HG02571 (cell line): ENCODE results near the gene SETD3.

Experiments used
- ATAC-seq: cut with Tn5 transposase; IDR thresholded peaks from one replicate; pipeline ENCODE4 v1.9.1; 2021; ENCODE audit warnings: mild to moderate bottlenecking, moderate library complexity; ENCODE audit not compliant: unreplicated experiment

SETD3 gene

DNA sequence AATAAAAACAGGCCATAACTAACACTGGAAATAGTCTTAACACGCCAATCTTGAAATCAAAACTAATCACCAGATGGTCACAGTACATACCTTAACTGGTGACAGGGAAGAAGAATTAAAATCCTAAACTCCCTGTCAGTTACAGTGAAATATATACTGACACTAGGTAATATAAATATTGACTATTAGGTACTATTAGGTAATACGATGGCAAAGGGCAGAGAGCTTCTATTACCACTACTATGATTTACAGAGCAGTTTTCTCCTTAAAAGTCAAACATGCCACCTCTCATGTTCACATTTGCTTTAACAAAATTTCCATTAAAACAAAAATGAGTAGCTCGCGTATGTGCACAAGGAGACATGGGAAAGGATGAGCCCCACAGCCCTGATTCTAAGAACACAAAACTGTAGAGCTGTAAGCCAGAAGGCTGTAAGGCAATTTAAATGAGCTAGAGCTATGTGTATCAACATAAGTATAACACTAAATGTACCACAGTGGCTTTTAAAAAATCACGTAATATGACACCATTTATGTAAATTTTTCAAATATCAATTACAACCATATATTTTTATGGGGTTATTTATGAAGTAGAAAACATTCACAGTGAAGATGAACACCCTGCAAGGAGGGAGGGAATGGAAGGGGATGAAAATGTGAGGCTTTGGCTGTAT lies 19.1 kb downstream of the SETD3 start:
- ATAC-seq, result no peak

DNA sequence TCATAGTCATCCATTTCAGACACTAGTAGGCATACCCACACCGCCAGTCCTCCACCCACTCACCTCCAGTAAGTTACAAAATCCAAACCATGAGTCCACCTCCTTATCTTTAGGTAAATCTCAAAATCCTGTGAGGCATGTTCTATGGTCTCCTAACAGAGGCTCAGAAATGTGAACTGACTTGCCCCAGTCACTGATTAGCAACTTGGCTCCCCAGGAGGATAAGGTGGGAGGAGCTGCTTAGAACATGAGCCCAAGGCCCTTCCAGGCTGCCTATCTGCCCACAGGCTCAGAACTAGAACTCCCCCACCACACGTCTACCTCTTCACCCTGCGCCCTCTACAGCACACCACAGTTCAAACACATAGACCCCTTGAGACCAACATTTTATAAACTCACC lies 19.9 kb downstream of the SETD3 start:
- ATAC-seq, result no peak

DNA sequence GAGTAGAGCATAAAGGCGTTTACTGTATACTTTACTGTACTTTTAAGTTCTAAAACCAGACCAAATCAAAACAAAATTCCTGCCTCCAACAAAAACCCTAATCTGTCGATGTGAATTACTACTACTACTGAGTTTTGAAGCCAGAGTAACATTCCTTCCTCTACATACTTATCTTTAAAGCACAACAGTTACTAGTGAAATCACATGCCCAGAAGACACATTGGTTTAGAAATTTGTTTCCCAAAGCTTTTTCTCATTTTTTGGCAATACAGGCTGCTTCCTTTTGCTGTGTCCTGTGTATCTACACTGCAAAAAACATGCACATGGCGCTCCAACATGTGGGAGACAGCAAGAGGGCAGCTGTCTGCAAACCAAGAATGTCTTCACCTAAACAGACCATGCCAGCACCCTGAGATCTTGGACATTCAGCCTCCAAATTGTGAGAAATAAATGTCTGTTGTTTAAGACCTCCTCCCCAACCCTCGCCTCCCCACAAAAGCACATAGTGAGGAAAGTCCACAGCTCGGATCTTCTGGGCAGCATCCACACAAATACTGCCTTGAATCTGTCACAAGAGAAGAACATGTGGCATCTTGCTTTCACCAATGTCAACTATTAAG lies 21.1 kb downstream of the SETD3 start:
- no peak for ATAC-seq

DNA sequence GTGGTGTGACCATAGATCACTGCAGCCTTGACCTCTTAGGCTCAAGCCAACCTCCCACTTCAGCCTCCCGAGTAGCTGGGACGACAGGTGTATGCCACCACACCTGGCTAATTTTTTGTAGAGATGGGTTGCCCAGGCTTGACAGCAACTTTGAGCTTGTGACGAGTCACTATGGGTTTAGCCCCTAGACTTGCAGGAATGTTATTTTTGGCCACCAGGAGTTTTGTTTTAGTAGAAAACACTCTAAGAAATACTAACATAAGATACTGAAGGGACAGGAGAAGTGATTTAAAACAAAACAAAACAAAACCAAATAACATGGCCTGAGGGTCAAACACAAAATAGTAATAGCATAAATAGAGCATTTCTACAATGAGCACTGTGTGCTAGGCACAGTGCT lies 26.4 kb downstream of the SETD3 start:
- no peak for ATAC-seq

DNA sequence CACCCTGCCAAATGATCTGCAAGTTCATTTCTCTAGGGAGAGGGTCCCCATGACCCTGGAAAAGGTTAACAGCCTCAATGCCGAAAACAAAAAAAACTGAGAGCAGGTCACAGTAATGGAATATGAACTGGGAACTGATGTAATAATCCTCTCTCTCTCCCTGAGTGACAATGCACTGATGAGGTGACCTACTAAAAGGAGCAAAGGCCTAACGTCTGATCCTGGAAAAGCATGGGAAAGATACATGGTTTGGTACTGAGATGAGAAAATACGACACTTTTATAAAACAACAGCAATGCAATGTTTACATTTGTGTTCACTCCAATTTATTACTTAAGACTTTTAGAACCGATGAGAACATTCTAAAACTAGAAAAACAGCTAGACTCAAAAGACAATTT lies 27.7 kb downstream of the SETD3 start:
- no peak for ATAC-seq

DNA sequence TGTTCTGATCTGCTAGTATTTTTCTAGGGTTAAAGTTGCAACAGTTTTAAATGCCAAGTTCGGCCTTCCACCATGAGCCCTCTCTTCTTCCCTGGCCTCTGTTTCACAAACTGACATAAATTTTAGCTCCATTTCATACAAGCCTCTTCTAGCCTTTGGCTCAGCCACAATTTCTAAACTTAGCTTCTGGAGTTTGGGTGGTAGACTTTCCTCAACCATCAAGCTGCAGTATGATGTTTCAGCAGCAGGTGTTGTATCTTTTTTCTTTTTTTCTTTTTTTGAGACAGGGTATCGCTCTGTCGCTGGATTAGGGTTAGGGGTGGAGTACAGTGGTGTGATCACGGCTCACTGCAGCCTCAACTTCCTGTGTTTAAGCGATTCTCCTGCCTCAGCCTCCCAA lies 29.4 kb downstream of the SETD3 start:
- ATAC-seq, result no peak

DNA sequence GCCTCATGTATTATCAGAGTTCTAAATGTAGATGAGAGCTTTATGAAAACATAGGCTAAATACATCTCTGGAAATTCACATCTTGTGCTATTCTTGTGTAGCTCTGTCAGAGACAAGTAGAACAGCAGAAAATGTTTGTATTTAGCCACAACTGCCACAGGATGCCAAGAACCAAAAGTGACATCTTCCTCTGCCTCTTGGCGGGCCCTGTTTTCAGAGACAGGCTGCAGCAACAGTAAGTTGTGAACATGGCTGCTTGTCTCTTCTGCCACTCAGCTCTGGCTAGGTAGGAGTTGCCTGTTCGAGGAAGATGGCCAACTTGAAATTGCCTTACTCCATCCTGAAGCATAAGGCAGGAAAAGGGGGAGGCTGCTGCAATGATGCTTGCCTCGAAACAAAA lies 30.4 kb downstream of the SETD3 start:
- no peak for ATAC-seq

DNA sequence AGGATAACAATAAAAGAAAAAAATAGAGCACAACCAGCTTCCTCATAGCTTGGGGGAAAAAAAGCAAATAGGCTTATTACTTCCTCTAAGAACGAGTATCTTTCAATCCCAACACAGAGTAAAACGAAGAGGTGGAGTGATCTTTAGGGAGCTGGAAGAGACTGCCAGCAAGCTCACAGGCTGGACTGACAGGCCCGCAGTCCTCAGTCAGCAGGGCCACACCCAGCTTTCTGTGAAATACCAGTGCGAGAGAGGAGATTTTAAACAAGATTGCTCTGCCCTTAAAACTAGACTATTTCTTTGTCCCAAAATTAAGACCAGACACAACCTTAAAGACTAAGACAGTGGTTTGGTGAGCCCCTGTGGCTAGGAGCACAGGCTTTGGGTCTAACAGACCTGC lies 32.9 kb downstream of the SETD3 start:
- no peak for ATAC-seq

DNA sequence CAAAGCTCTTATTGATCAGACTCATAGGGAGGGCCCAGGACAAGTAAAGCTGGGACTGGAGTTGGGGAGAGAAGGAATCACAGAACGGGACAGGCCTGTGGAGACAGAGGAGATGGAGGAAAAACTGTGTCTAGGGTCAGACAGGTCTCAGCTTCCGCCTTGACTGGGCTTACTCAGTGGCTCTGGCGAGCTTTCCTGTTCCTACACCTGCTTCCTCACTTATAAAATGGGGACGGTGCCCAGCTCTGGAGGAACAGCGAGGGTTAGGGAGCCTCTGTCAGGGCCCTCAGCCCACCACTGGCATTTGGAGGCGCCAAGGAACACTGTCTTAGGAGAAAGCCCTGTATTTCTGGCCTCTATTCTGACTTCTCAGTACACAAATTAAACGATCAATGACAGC lies 34.7 kb downstream of the SETD3 start:
- ATAC-seq, result no peak

DNA sequence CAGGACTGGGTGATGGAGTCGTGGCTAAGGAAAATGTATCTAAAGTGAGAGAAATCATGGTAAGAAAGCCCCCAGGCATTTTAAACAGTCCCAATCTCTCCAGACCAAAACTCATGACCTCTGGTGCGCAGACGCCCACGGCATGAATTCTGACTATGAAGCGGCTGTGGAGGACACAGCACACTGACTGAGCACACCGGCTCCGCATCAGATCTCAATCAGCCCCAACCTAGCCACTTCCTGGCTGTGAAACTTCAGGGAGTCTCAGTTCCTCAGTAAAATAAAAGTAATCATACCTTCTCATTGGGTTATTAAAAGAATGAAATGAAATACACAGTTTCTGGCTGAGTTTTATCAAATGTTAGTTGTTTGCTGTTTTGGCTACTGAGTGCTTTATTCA lies 38.7 kb downstream of the SETD3 start:
- ATAC-seq, result no peak

DNA sequence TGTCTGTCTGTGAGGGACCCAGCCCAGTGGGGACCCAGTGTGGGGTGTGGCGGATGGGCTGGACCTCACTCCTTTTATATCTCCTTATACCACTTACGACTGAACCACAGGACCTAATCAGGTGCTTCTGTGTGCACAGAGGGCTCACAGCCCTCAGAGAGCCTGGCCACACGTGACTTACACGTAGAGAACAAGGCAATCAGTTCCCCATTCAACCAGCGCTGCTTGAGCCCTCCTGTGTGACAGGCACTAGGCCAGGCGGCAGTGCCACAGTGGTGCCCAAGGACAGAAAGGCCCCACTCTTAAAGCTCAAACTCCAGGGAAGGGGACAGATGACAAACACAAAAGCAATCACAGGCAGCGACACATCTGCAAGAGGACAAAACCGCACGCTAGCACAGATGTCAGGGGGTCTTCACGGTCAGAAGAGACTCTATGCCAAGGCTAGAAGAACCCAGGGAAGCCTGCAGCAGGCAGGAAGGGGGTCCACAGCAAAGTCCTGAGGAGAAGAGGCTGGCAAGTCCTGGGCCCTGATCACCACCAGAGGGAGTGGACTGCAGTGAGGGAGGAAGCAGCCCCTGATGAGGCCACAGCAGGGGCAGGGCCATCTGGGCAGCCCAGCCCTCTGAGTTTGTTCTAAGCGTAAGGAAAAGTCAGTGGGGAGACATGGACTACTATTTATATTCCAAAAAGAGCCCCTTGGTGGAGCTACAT lies 39.3 kb downstream of the SETD3 start:
- no peak for ATAC-seq

DNA sequence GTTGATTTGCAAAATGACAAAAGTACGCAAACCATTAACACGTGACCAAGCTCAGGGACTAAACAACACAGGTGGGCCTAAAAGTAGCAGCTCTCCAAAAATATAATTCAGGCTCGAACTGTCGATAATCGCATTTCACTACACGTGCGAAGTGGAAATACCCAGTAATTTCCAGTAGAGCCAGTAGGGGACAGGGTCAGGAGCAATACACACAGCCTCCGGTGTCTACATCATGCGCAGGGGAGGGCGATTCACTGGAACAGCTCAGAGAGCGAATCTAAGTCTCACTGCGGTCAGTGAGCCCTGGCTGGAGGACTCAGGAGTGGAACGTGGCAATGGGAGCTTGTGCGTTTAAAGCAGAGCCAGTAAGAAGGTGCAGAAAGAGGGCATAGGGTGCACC lies 40.4 kb downstream of the SETD3 start:
- no peak for ATAC-seq

DNA sequence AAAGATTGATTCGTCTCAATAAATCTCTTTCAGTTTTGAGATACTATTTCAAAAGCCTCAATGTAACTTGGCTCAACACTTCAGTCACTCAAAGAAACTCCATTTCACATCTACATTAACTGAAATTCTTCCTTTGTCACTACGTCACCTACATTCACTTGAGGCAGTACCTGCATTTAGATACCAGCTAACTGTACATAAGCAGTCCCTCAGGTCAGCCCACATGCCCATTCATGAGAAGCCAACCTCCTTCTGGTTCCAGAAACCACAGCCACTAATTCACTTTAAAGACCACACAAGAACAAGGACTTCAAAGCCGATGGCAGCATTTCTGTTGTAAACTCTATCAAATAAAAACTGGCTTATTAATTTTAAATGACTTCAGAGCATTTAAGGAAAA lies 43.0 kb downstream of the SETD3 start:
- ATAC-seq, result no peak

DNA sequence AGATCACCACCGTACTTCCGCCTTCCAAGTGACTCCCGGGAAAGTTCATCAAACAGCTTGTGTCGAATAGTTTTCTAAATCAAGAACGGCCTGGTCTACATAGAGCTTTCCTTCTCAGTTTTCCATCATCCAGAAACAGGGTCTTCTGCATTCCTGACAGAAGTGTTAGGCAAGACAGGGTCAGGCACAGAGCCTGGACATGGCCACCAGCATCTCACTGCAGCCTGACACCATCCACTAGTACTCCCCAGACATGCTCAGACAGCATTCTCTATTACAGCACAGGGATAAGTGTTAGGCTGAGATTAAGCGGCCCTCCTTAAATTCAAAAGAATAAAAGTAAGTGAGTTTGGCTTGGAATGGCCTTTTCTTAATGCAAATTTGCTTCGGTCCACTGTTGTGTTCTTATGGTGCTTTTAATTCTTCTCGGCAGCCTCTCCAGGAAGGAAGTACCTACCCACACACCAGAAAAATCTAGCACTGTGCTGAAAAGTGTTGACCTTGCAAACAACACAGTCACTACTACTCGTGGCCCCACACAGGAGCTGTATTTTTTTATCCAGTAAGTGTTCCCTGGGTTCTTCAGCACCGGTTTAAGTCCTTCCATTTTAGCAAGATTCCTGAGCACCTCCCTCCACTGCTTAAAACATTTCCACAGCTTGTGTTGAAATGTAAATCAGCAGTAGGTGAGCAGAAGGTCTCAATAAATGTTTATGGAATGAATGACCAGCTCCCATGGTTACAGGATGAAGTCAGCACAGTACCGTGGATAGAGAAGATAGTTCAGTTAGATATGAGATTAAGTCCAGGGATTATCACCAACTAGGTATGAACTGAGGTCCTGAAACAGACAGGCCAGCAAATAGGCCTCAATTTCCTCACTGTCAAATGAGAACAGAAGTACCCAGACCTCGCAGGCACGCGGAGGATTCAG lies 44.1 kb downstream of the SETD3 start:
- ATAC-seq, result no peak

DNA sequence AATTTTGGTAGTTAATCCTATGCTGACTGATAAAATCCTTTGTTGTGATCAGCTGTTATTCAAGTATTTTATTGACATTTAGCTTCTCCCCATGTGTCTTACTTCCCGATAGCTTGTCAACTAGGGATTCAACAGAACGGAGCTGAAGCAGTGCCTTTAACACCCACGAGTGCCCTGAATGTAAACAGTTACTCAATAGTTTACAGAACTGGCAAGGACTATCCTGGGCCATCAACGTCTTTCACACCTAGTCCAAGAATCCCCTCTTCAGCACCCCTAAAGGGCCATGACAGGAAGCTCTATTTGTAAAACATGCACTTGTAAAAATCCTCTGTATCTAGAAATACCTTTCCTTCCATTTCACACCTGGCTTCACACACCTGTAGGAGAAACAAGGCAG lies 45.3 kb downstream of the SETD3 start:
- no peak for ATAC-seq

DNA sequence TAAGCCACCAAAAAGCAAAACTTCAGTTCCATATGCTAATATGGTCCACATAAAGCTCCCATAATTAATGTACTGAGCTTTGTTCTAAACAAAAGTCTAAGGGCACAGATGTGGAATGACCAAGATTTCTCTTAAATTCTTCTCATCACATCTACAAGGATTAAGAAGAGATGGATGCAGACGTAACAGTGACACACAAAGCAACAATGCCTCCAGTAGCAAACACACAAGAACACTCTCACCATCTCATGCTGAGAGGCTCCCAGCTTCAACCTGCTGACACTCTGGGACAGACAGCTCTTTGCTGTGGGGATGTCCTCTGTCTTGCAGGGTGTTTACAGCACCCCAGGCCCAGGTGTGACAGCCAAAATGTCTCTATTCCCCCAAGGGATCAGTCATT lies 48.2 kb downstream of the SETD3 start:
- no peak for ATAC-seq

DNA sequence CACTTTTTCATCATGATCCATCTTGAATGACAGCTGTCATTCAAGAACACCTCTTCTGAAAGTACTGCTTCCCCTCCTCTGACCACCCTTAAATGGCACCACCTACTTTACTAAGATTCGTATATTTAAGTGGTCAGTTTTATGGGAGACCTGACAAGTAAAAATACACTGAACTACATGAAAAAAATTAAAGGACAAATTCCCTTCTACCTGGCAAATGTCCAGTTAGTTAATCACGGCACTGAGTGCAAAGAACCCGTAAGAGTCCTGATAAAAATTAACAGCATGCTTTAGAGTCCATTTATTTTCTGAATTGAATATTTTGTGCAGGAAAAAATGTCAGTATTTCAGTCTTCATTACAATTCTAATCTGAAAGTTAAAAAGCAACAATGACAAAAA lies 48.7 kb downstream of the SETD3 start:
- ATAC-seq, result no peak

DNA sequence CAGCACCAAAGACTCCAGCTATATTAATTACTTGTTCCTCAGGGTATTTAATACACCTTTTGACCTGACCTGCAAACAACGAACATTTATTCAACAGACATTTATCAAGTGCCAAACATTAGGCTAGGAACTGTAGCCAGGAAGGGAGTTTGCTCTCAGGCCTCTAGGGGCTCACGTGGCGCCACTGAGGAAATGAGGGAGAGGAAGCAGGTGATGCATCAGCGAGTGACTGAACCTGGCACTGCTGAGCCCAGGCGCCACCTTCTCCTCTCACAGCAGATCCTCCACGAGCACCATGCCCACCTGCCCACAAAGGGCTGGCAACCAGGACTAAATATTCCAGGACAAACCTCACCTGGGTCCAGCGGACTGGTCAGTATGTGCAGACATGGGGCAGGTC lies 50.2 kb downstream of the SETD3 start:
- ATAC-seq, result no peak

DNA sequence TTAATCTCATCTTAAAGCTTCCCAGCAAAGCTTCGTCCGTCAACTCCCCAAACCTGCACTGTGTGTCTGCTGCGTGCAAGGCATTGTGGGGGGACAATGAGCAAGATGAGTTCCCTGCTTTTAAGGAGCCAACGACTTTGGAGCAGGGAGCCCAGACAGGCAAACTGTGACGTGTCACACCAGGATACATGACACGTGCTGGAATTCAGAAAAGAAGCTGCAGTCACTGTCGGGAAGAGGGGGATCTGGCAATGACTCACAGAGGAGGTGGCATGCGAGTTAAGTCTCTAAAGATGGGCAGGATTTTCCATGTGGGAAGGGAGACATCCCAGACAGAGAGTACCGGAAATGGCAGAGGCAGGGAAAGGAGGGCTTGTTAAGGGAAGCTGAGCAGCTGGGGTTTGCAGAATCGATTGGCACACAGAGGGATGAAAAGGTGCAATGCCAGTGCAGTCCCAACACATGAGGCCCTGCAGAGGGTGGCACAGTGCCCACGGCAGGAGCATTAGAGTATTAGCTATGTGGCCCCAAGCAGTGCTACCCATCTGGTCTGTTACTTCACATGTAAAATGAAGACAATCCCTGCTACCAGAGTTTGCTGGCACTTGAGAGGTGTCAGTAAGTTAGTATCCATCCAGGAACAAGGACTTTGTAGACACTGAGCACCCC lies 52.9 kb downstream of the SETD3 start:
- ATAC-seq, result no peak

DNA sequence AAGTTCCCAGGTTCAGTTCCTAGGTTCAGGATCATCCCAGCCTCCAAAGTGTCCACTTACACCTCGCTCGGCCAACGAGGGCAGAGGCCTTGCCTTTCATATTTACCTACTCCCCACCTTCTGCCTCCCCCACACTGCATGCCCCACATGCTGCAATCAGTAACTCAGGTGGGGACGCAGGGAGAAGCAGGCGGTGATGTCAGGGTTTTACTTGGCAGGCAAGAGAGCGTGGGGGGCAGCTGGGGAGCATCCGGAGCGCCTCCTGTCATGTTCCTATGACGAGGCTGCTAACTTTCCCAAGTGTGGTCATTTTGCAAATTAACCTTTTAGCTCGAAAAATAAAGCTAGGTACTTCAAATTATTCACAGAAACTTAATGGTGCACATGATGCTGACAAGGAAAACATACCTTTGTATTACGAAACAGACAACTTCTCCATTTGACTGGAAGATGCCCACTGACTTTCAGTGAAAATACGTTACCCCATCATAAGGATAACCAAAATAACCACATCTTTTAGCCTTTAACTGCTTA lies 53.8 kb downstream of the SETD3 start:
- no peak for ATAC-seq

DNA sequence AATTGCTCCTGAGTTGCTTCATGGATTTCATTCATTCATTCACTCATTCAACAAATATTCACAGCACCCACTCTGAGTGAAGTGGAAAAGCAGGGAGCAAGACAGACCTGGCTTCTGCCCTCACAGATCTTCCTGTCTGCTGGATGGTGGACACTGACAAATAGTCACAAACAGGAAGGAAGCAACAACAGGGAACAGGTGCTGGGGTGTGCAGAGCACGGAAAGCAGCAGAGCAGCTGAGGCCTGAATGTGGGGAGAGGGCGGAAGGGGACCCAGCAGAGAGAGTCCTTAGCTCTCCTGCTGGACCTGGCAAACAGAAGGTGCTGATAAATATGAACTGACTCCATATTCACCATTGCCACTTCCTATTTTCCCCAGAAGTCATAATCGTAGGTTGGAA lies 54.4 kb downstream of the SETD3 start:
- no peak for ATAC-seq
